ENCODE results near the gene ASPSCR1.

The ASPSCR1 gene

DNA sequence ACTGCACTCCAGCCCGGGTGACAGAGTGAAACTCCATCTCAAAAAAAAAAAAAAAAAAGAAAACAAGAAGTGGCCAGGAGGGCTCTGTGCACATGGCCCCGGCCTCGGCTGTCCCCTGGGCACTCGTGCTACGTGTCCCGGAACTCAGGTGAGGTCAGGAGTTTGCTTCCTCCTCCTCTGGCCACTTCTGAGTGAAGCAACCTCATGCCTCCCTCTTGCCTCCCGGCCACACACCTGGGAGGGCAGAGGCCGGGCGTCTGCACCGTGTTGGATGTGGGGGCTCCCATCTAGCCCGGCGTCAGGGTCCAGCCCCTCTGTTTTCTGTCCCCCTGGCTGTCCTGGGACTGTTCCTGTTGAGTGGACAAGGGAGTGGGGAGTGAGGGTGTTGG is 22.2 kb downstream of the ASPSCR1 start:
- DNase-seq (ENCODE audit: low read depth in 1 of 2, low spot score in 1 of 2): no peak

DNA sequence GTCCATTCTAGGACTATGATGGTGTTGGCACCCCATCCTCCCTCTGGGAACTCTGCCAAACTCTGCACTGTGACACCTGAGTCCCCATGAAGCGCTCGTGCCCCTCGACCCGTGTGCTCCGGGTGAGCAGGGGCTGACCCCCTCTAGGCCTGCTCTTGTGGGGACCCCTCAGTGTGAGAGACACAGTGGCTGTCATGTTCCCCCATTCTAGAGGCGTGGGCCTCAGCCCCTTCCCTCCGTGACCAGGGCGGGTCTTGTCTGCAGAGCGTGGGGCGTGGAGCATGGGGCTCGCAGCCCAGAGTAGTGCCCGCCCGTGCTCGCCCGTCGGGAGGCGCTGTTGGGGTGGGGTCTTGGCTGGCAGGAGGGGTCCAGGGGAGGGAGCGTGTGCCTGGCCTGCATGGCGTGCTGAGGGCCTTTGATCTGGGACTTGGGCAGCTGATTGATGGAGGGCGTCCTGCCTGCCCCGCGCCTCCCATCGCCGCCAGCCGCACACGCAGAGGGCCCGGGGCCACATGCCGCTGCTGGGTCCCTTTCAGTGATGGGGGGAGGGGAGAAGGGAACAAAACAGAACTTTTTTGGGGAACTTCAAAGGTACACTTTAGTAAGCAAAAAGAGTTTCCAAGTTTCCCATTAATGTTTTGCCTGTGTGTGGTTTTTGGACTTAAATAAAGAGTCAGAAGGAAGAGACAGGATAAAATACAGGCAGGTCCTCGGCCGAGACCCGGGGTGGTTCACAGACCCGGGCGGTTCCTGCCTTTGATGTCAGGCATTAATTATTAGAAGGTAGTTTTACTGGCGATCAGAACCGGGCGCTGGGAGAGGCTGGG is 22.8 kb downstream of the ASPSCR1 start:
- DNase-seq (ENCODE audit: low read depth in 1 of 2, low spot score in 1 of 2): no peak

- DNase-seq (ENCODE audit: low read depth in 1 of 2, low spot score in 1 of 2): no peak
Measured at GRCh38 chr17:82000803-82001570, 23.6 kb downstream of the ASPSCR1 start.

- no peak for DNase-seq (ENCODE audit: low read depth in 1 of 2, low spot score in 1 of 2)
Measured at GRCh38 chr17:82001571-82002056, 24.2 kb downstream of the ASPSCR1 start.

DNA sequence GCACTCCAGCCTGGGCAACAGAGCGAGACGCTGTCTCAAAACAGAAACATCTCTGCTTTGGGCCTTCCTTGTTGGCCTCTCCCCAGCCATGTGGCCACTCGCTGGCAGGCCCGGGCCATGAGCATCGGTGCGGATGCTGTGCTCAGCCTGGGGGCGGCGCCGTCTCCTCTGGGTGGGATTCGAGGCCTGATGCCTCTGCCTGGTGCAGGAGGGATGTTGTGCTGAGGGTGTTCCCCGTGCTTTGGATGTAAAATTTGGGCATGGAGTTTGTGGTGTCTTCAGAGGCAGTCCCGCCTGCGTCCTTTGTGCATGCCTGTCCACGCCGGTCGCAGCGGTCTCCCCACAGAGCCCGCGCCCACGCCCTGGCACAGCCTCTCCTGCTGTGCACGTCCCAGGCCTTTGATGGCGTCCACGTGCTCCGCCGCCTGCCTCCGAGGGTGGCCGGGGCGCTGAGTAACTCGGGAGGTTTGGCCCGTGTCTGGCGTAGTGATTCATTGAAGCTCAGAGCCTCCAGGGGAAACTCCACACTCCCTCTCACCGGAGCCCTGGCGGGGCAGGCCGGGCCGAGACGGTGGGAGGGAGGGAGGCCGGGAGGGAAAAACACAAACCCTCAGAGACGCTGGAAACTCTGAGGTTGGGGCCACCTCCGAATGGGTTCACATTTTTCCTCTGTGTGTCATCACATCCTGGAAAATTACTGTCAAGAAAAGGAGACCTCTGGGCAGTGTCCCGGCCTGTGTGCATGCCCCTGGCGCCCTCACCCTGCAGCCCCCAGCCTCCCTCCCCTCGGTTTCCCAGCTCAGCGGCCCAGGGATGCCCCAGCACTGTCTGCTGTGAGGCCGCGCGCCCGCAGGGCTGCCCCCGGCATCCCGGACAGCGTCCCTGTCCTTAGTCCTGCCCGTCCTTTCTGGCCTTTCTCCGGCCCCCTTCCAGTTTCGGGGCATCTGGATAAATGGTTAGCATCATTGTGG is 26.3 kb downstream of the ASPSCR1 start:
- no peak for DNase-seq (ENCODE audit: low read depth in 1 of 2, low spot score in 1 of 2)

DNA sequence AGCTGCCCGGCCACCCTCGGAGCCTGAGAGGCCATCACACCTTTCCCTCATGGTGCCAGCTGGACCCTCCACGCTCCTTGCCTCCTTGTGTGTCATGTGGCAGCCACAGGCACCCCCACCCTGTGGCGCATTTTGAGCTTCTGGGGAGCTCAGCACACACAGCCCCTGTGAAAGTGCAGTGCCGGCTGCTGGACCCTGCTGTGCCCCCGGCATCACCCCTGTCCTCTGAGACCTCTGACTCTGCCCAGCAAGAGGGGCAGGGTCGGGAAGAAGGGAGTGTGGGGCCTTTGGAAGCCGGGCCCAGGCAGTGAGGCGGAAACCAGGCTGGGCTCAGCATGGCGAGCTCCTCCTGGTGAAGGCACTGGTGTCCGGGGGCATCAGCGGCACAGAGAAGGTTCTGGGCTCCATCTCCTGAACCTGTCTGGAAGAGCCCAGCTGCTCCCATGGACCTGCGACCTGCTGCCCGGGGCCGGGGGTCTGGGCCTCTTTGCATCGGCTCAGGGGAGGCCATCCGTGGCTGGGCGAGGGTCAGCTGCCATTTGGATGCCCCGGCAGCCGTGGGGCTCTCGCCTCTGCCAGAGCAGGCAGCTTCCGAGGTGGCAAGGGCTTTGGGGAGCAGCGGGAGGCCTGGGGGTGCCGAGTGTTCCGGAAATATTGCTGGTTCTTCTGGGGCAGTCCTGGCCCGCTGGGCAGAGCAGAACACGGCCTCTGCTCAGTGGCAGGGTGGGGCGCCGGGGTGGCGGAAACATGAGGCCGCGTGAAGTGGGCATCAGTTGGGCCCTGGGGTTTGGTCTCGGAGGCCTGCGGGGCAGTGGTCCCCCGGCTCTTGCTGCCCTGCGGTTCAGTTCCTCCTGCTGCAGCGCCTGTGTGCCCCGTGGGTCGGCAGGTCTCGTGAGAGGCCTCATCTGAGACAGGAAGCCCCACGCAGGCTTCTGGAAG is 27.4 kb downstream of the ASPSCR1 start:
- DNase-seq (ENCODE audit: low read depth in 1 of 2, low spot score in 1 of 2): no peak

- no peak for DNase-seq (ENCODE audit: low read depth in 1 of 2, low spot score in 1 of 2)
Measured at GRCh38 chr17:82005701-82006348, 28.4 kb downstream of the ASPSCR1 start.

GRCh38 chr17:82006468-82007227 is 29.2 kb downstream of the ASPSCR1 start:
- DNase-seq (ENCODE audit: low read depth in 1 of 2, low spot score in 1 of 2): no peak

DNA sequence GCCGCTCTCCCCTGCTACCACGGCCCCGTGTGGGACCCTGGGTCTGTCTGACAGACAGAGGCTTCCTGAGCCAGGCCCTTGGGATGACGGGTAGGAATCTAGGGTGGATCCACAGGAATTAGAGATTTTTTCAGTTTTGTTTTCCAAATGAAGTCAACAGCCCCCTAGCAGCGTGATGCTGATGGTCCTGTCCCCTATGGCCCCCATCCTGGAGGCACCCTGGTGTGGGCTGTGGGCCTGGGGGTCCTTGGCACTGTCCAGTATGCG is 29.7 kb downstream of the ASPSCR1 start:
- no peak for DNase-seq (ENCODE audit: low read depth in 1 of 2, low spot score in 1 of 2)

DNA sequence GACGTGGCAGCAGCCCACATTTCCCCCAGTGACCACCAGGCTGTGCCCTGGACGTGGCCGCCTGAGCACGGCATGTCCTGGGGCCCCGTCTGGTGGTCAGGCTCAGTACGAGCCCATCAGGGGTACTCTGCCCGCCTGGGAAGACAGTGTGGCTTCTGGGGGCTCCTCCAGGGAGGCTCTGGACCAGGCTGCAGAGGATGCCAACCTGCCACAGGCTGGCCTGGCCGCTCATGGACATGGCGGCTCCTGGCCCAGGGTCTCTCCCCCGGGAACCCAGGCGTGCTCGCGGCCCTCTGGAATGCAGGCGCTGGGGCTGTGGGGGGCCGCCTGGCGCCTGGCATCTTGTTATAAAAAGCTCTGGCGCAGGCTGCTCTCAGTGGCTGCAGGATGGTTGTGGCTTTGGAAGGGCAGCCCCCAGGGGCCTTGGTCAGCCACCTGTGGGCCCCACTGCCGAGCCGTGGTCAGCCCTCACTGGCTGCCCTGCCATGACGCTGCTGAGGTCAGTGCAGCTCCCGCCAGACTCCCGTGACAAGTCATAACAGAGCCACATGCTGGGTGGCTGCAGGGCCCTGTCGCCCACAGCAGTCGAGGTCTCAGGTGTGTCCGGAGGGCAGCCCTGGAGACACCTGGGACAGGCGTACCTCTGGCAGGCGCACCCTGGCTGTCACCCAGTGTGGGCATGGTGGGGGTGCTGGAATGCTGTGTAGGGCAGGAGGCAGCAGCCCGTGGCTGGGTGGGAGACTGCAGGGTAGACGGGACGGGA is 30.2 kb downstream of the ASPSCR1 start:
- DNase-seq (ENCODE audit: low read depth in 1 of 2, low spot score in 1 of 2): no peak

DNA sequence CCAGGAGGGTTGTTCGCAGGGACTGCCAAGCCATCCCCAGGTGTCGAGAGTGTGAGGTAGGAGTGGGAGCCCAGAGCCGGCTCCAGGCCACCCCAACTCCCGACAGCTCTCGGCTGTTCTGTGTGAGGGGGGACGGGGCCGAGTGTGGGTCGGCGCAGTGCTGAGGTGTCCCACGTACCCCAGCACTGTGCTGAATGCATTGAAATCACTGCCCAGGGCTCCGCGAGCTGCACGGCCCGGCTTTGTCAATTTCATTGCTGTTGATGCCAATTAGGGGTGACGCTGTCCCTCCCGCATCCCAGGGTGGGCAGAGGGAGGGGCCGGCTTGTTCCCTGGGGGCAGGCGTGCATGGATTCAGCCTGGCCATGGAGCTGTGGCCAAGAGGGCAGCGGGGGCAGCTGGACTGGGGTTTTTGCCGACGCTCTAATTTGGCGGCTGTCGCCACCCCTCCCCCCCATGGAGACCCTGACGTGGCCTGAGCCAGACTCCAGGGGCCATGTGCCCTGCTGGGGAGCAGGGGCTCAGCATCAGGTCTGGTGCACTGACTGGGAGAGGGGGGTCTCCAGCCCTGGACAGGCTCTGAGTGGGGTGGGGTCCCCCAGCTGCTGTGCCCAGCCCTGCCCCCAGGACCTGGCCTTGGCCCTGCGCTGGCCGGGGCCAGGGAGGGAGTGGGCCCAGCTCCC is 31.0 kb downstream of the ASPSCR1 start:
- no peak for DNase-seq (ENCODE audit: low read depth in 1 of 2, low spot score in 1 of 2)

DNA sequence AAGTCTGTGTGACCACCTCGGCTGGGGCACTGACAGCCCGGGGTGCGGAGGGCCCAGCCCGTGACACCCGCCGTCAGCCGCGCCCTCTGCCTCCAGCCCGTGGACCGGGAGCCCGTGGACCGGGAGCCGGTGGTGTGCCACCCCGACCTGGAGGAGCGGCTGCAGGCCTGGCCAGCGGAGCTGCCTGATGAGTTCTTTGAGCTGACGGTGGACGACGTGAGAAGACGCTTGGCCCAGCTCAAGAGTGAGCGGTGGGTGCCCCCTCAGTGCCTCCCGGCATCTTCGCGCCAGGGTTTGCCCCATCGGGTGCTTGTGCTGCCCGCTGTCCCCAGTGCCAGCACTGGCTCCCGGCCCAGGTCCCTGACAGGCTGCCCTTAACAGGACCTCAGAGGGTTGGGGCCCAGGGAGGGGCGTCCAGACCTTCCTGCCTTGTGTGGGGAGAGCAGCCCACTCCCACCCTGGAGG is 31.5 kb downstream of the ASPSCR1 start:
- DNase-seq (ENCODE audit: low read depth in 1 of 2, low spot score in 1 of 2): no peak

DNA sequence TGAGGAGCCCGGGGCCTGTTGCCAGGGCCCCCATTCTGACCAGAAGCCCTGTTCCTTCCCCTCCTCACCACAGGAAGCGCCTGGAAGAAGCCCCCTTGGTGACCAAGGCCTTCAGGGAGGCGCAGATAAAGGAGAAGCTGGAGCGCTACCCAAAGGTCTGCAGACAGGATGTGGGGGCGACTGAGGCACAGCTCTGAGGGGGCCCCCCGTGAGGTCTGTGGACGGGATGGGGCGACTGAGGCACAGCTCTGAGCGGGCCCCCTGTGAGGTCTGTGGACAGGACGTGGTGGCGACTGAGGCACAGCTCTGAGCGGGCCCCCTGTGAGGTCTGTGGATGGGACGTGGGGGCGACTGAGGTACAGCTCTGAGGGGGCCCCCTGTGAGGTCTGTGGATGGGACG is 32.0 kb downstream of the ASPSCR1 start:
- no peak for DNase-seq (ENCODE audit: low read depth in 1 of 2, low spot score in 1 of 2)

DNA sequence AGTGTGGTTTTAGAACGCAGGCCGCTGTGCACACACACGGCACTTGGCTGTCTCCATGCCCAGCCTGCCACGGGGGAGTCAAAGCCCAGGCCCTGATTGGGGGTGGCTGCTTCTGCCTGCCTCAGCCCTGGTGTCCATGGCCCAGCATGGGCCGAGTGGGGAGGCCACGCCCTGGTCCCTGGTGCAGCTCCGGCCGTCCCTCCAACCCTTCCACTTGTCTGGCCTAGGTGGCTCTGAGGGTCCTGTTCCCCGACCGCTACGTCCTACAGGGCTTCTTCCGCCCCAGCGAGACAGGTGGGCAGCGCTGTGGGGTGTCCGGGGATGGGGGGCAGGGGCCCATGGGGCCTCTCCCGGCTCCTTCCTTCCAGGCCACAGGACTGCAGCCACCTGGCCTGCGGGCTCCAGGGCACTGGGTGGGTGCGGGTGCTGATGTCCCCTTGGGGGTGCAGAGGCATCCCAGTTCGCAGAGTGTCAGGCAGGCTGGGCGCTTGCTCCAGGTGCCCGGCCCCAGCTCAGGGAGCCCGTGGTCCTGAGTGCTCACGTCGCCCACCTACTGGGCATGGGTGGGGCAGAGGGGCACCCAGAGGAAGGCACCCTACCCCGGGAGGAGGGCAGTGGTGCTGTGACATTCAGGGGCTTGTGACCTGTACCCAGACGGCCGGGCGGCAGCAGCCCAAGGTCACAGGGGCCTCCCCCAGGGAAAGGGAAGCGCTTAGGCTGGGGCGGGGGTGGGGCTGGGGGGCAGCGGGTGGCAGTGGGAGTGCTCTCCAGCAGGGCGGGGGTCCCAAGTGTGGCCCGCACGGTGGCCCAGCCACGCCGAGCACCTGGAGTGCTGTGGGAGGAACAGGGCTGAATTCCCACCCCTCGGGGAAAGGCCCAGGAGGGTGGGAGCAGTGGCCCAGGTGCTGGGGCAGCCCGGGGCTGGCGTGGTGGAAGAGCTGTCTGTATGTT is 33.4 kb downstream of the ASPSCR1 start:
- no peak for DNase-seq (ENCODE audit: low read depth in 1 of 2, low spot score in 1 of 2)

DNA sequence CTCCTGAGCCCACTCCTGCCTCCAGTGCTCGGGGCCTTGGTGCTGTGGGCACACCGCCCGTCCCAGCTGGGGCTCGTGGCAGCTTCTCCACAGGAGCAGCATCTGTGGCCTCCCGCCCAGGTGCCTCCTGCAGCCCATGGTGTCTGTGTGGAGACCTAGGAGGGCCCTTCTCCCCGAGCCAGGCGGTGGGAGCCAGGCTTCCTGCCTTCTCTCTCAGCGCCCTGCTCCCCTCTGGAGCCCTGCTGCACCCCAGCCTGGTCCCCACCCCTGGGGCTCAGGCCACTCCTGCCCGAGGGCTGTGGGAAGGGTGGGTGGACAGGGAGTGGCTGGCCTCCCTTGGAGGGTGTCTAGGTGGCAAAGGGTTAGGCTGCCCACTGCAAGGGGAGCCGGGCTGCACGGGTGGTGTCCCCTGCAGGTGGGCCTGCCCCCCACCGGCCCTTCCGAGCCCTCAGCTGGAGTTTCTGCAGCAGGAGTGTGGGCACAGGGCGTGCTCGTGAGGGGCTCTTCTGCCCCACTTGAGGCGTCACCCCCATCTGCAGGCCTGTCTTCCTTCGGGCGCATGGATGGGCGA is 34.3 kb downstream of the ASPSCR1 start:
- DNase-seq (ENCODE audit: low read depth in 1 of 2, low spot score in 1 of 2): no peak

GRCh38 chr17:82012261-82012639 is 34.8 kb downstream of the ASPSCR1 start:
- no peak for DNase-seq (ENCODE audit: low read depth in 1 of 2, low spot score in 1 of 2)

Measured in activated CD4-positive, alpha-beta T cell treated with anti-CD3 and anti-CD28 coated beads, Interleukin-2, amount 50 U/mL, for 24 hours (primary cell).